CD14-positive monocyte (primary cell): ENCODE measurements around the gene ULK4. TPM values are rescaled to one million over a fixed set of nuclear protein-coding genes. Genes with fewer than 3 reads are reported as not detected.

Experiments used
- DNase-seq, 3 donors: peaks; one replicate each; pipeline ENCODE4 v3.0.0-alpha.2; 2011 to 2022
- H2AFZ ChIP-seq: 2 replicates; pipeline ENCODE4 v1.6.0; 2012; ENCODE audit warnings: mild to moderate bottlenecking, low read depth, low read length, inconsistent platforms; ENCODE audit not compliant: insufficient read depth, poor library complexity, severe bottlenecking
- H3K27ac ChIP-seq, 2 donors: 1 replicate in 1 of 2; 2 replicates in 1 of 2; pipeline ENCODE4 v1.5.1; 2012 to 2013; ENCODE audit warnings: low read length in 2 of 2, control low read depth in 1 of 2, inconsistent platforms in 1 of 2, low read depth in 1 of 2, mild to moderate bottlenecking in 1 of 2
- H3K27me3 ChIP-seq, 2 donors: one replicate each; pipeline versions ENCODE4 v1.6.0 to v1.6.1; 2011 to 2013; ENCODE audit warnings: low read length in 2 of 2; ENCODE audit not compliant: control insufficient read depth in 2 of 2, insufficient read depth in 2 of 2
- H3K36me3 ChIP-seq, 2 donors: replicated peaks in 1 of 2; 1 replicate in 1 of 2; 2 replicates in 1 of 2; pipeline versions ENCODE4 v1.5.1 to v1.6.1; 2012 to 2013; ENCODE audit warnings: low read length in 2 of 2, control low read depth in 1 of 2, inconsistent platforms in 1 of 2, mild to moderate bottlenecking in 1 of 2; ENCODE audit not compliant: insufficient read depth in 2 of 2, control insufficient read depth in 1 of 2
- H3K4me1 ChIP-seq, 2 donors: 1 replicate in 1 of 2; 2 replicates in 1 of 2; pipeline versions ENCODE4 v1.5.1 to v1.6.1; 2012 to 2013; ENCODE audit warnings: low read length in 2 of 2, control low read depth in 1 of 2, inconsistent platforms in 1 of 2, mild to moderate bottlenecking in 1 of 2, moderate library complexity in 1 of 2; ENCODE audit not compliant: insufficient read depth in 2 of 2, control insufficient read depth in 1 of 2
- H3K4me2 ChIP-seq: replicated peaks from 2 replicates; pipeline ENCODE3; 2012; ENCODE audit warnings: low read length, moderate library complexity, mild to moderate bottlenecking; ENCODE audit not compliant: poor library complexity, severe bottlenecking; ENCODE audit errors: extremely low read depth
- H3K4me3 ChIP-seq, 3 experiments: fragments of 200-600 bp in 1 of 3; sonication (generic) in 1 of 3; replicated peaks in 1 of 3; 1 replicate in 2 of 3; 2 replicates in 1 of 3; pipeline ENCODE4 v1.5.1; 2011 to 2013; ENCODE audit warnings: low read length in 3 of 3, mild to moderate bottlenecking in 3 of 3, control low read depth in 2 of 3, low read depth in 2 of 3, inconsistent platforms in 1 of 3, moderate library complexity in 1 of 3
- H3K79me2 ChIP-seq: 2 replicates; pipeline ENCODE4 v1.6.0; 2012; ENCODE audit warnings: mild to moderate bottlenecking, control low read depth, inconsistent platforms, low read length, moderate library complexity; ENCODE audit not compliant: insufficient read depth
- H3K9ac ChIP-seq: 2 replicates; pipeline ENCODE4 v1.6.0; 2017; ENCODE audit warnings: low read length, mild to moderate bottlenecking; ENCODE audit not compliant: insufficient read depth, poor library complexity, severe bottlenecking
- H3K9me3 ChIP-seq, 2 donors: replicated peaks in 1 of 2; 1 replicate in 1 of 2; 2 replicates in 1 of 2; pipeline versions ENCODE4 v1.5.1 to v1.6.1; 2012 to 2013; ENCODE audit warnings: low read length in 2 of 2, control low read depth in 1 of 2; ENCODE audit not compliant: control insufficient read depth in 1 of 2, insufficient read depth in 1 of 2
- H4K20me1 ChIP-seq: 2 replicates; pipeline ENCODE4 v1.6.0; 2012; ENCODE audit warnings: mild to moderate bottlenecking, low read length, control low read depth, moderate library complexity; ENCODE audit not compliant: insufficient read depth
- H3K27ac Mint-ChIP-seq, 7 donors: one replicate each; pipeline ENCODE4 v1.8.0; 2020; ENCODE audit warnings: mild to moderate bottlenecking in 7 of 7, mixed read lengths in 7 of 7, moderate library complexity in 6 of 7, inconsistent platforms in 2 of 7
- H3K27me3 Mint-ChIP-seq, 3 donors: one replicate each; pipeline ENCODE4 v1.8.0; 2021 to 2022; ENCODE audit warnings: low read depth in 3 of 3, mild to moderate bottlenecking in 3 of 3, mixed read lengths in 3 of 3, moderate library complexity in 3 of 3, inconsistent platforms in 1 of 3
- H3K36me3 Mint-ChIP-seq, 2 donors: one replicate each; pipeline ENCODE4 v1.8.0; 2020; ENCODE audit warnings: mixed read lengths in 2 of 2, inconsistent platforms in 1 of 2, mild to moderate bottlenecking in 1 of 2
- H3K4me1 Mint-ChIP-seq: one replicate; pipeline ENCODE4 v1.8.0; 2020; ENCODE audit warnings: mild to moderate bottlenecking, mixed read lengths
- H3K4me3 Mint-ChIP-seq, 2 donors: one replicate each; pipeline ENCODE4 v1.8.0; 2020; ENCODE audit warnings: mild to moderate bottlenecking in 2 of 2, mixed read lengths in 2 of 2, moderate library complexity in 1 of 2
- H3K9me3 Mint-ChIP-seq, 7 donors: one replicate each; pipeline ENCODE4 v1.8.0; 2020 to 2022; ENCODE audit warnings: mixed read lengths in 7 of 7, mild to moderate bottlenecking in 6 of 7, moderate library complexity in 6 of 7, inconsistent platforms in 2 of 7
- CTCF ChIP-seq: fragments of 200-600 bp; IDR thresholded peaks from one replicate; pipeline ENCODE4 v1.8.0; 2022; ENCODE audit warnings: antibody characterized with exemption, mild to moderate bottlenecking
- WGBS: methylation state at CpG from one replicate; pipeline ENCODE4 v1.1.5; 2013; ENCODE audit warnings: missing lambda C conversion rate; ENCODE audit not compliant: insufficient coverage; 5-methylcytosine and 5-hydroxymethylcytosine counted together
- intact Hi-C, 2 donors: fragments of 100-400 bp; cut with micrococcal nuclease; formaldehyde crosslinking; loops; one replicate each; pipeline versions ENCODE4 v1.15.0 to v1.15.1; 2023
- polyA plus RNA-seq, 3 donors: library from polyadenylated mRNA; depleted of rRNA in 1 of 3; unstranded in 2 of 3; stranded (reverse) in 1 of 3; fragments of 300-500 nt in 2 of 3; fragments of >200 nt in 1 of 3; fragmentation: Illumina TruSeq in 2 of 3; gene quantifications; 1 replicate in 2 of 3; 2 replicates in 1 of 3; pipeline ENCODE4 v1.2.3, GENCODE V29; 2012 to 2021

ULK4 gene
- polyA plus RNA-seq, 3 donors: 6.7 to 14.0 (median 11.8) TPM

DNA sequence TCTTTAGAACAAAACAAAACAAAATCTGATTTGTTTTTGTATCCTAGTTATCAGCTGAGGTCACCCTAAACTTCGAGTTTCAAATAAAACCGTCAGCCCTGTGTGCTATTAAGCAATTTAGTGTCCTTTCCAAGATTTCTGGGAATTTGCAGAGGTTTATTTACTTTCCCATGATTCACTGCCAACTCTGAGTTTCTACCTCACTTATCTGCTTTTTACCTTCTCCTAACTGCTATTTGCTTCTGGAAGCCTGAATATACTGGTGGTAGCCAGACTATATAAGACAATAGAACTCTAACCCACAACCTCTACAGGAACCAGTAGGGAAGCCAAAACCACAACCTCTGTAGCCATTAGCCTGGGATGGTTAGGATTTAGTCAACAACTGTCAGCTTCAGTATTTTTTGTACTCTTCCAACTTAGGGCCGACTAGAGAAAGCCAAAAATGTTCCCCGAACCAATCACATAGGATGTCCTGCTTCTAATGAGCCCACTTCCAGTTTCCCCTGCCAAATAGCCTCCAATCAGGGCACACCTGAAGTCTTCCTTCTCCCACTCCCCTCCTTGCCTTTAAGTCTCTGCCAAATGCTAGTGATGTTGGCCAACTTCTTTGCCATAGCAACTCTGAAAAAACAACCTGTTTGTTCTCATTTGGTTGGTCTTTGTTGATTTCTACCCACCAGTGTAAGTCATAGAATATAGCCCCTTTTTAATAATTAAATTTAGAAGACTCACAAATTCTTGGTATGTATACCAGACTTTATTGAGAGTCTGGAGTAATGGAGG lies 273.1 kb downstream of the ULK4 start:
- Mint-ChIP-seq H3K4me1 (peaks cover 4% of the 10 kb centered on the region), H3K27ac (no peak overlapping the region), H3K9me3 (peaks cover 0 to 6% (median 2%) of the 10 kb centered on the region in 7 donors), H3K27me3 (peaks cover 0 to 2% (median 0%) of the 10 kb centered on the region in 3 donors), H3K4me3 (no peak overlapping the region), H3K36me3 (no peaks in the 10 kb centered on the region)
- no peak overlapping the region for H3K9ac ChIP-seq
- H3K9me3 ChIP-seq: no peaks in the 10 kb centered on the region
- TF ChIP-seq CTCF: no peak
- intact Hi-C loops: no loop called here
- no peak overlapping the region for H3K4me2 ChIP-seq
- H3K4me3 ChIP-seq: no peak overlapping the region
- WGBS: 95% methylated on average over 3 of the region's 4 CpGs
- no peaks in the 10 kb centered on the region for H3K79me2 ChIP-seq
- H3K36me3 ChIP-seq: no peaks in the 10 kb centered on the region
- no peaks in the 10 kb centered on the region for H3K4me1 ChIP-seq
- H3K27me3 ChIP-seq: no peaks in the 10 kb centered on the region
- H4K20me1 ChIP-seq: no peaks in the 10 kb centered on the region
- H3K27ac ChIP-seq: no peak overlapping the region
- no peak for DNase-seq
- no peak overlapping the region for H2AFZ ChIP-seq

- H3K9me3 Mint-ChIP-seq: peaks cover 0 to 3% (median 2%) of the 10 kb centered on the region in 7 donors
- no peak for TF ChIP-seq CTCF
- H3K4me1 Mint-ChIP-seq: no peaks in the 10 kb centered on the region
- no peaks in the 10 kb centered on the region for H3K79me2 ChIP-seq
- no peaks in the 10 kb centered on the region for H3K27me3 ChIP-seq
- peaks cover 0 to 2% (median 0%) of the 10 kb centered on the region in 3 donors for H3K27me3 Mint-ChIP-seq
- no peaks in the 10 kb centered on the region for H3K4me1 ChIP-seq
- H4K20me1 ChIP-seq: no peaks in the 10 kb centered on the region
- 100% methylated on average over 2 of the region's 4 CpGs for WGBS
- H3K27ac ChIP-seq: no peak overlapping the region
- H3K9ac ChIP-seq: no peak overlapping the region
- H3K4me2 ChIP-seq: no peak overlapping the region
- peaks cover 0 to 3% of the 10 kb centered on the region in 2 donors for H3K36me3 Mint-ChIP-seq
- DNase-seq: no peak
- no peak overlapping the region for H3K27ac Mint-ChIP-seq
- H3K4me3 Mint-ChIP-seq: no peak overlapping the region
- intact Hi-C loops: no loop called here
- H3K9me3 ChIP-seq: no peaks in the 10 kb centered on the region
- H2AFZ ChIP-seq: no peak overlapping the region
- H3K4me3 ChIP-seq: no peak overlapping the region
- no peaks in the 10 kb centered on the region for H3K36me3 ChIP-seq
Measured at GRCh38 chr3:41684797-41685735, 276.8 kb downstream of the ULK4 start.
